OCI-LY3 (cell line): ENCODE measurements around the gene KIF23.
"Not testable (repeated sequence)": the region's sequence is repeated elsewhere in the genome, so short reads cannot be mapped to it uniquely, and the experiment has no call there.

Source experiments
- H2AFZ ChIP-seq: fragments of 200-600, 300-600 bp; shearing (Covaris generic); 2 replicates; pipeline ENCODE4 v1.6.0; 2014; ENCODE audit warnings: antibody characterized with exemption, low read depth, low read length
- H3K27ac ChIP-seq: fragments of 200-600, 300-600 bp; sonication (generic); 2 replicates; pipeline ENCODE4 v1.5.1; 2014; ENCODE audit warnings: mild to moderate bottlenecking, low read length, moderate library complexity, mixed read lengths
- H3K27me3 ChIP-seq: fragments of 200-600, 300-600 bp; sonication (generic); 2 replicates; pipeline ENCODE4 v1.6.1; 2014; ENCODE audit warnings: low read depth, low read length, mixed read lengths
- H3K36me3 ChIP-seq: fragments of 200-600, 300-600 bp; sonication (generic); replicated peaks from 2 replicates; pipeline ENCODE3; 2014; ENCODE audit warnings: low read depth, low read length, mixed read lengths
- H3K4me1 ChIP-seq: fragments of 300-600, 200-600 bp; sonication (generic); 2 replicates; pipeline ENCODE4 v1.6.1; 2014; ENCODE audit warnings: low read length, mixed read lengths
- H3K4me2 ChIP-seq: fragments of 200-600, 300-600 bp; sonication (generic); 2 replicates; pipeline ENCODE4 v1.6.1; 2014; ENCODE audit warnings: low read length, mixed read lengths
- H3K4me3 ChIP-seq: fragments of 300-600, 200-600 bp; sonication (generic); 2 replicates; pipeline ENCODE4 v1.5.1; 2014; ENCODE audit warnings: antibody characterized with exemption, mild to moderate bottlenecking, low read length, moderate library complexity
- H3K79me2 ChIP-seq: fragments of 300-600, 200-600 bp; shearing (Covaris generic); 2 replicates; pipeline ENCODE4 v1.6.1; 2014; ENCODE audit warnings: mild to moderate bottlenecking, low read length, mixed read lengths
- H3K9ac ChIP-seq: fragments of 300-600, 200-600 bp; shearing (Covaris generic); 2 replicates; pipeline ENCODE4 v1.6.0; 2014; ENCODE audit warnings: mild to moderate bottlenecking, low read length, moderate library complexity
- H3K9me3 ChIP-seq: fragments of 200-600, 300-600 bp; shearing (Covaris generic); 2 replicates; pipeline ENCODE4 v1.6.1; 2014; ENCODE audit warnings: low read length, mixed read lengths; ENCODE audit not compliant: insufficient read depth
- H4K20me1 ChIP-seq: fragments of 200-600, 300-600 bp; sonication (generic); 2 replicates; pipeline ENCODE4 v1.6.1; 2016; ENCODE audit warnings: low read length, mixed read lengths; ENCODE audit not compliant: insufficient read depth
- CTCF ChIP-seq: fragments of 200-600, 300-600 bp; sonication (generic); IDR thresholded peaks from 2 replicates; pipeline ENCODE4 v1.5.1; 2014; ENCODE audit warnings: antibody characterized with exemption, low read length, low read depth
- EZH2phosphoT487 ChIP-seq: fragments of 200-600 bp; shearing (Covaris generic); IDR thresholded peaks from 2 replicates; pipeline ENCODE4 v1.6.1; 2018; ENCODE audit warnings: antibody characterized with exemption, mixed run types, low read depth

The KIF23 gene

GRCh38 chr15:69375151-69375790 lies 38.9 kb upstream of the KIF23 start:
- Histone ChIP-seq H3K9me3 (no peaks in the 10 kb centered on the region), H3K9ac (no peak overlapping the region), H3K79me2 (no peaks in the 10 kb centered on the region), H3K27me3 (peaks cover 36% of the 10 kb centered on the region), H3K4me3 (no peak overlapping the region), H3K27ac (no peak overlapping the region), H3K36me3 (no peaks in the 10 kb centered on the region), H3K4me1 (no peaks in the 10 kb centered on the region), H4K20me1 (no peaks in the 10 kb centered on the region), H2AFZ (no peak overlapping the region), H3K4me2 (no peak overlapping the region)
- TF ChIP-seq CTCF = no peak
- no peak for TF ChIP-seq EZH2phosphoT487

- TF ChIP-seq EZH2phosphoT487 (no peak), CTCF (no peak)
- H3K9me3 ChIP-seq = no peaks in the 10 kb centered on the region
- no peak overlapping the region for H3K27ac ChIP-seq
- no peak overlapping the region for H2AFZ ChIP-seq
- no peaks in the 10 kb centered on the region for H4K20me1 ChIP-seq
- no peaks in the 10 kb centered on the region for H3K36me3 ChIP-seq
- H3K27me3 ChIP-seq = peaks cover 36% of the 10 kb centered on the region
- H3K4me2 ChIP-seq = no peak overlapping the region
- H3K4me1 ChIP-seq = no peaks in the 10 kb centered on the region
- H3K79me2 ChIP-seq = no peaks in the 10 kb centered on the region
- no peak overlapping the region for H3K4me3 ChIP-seq
- H3K9ac ChIP-seq = no peak overlapping the region
These were observed 36.8 kb upstream of the KIF23 start for GRCh38 chr15:69377216-69377970.

- Histone ChIP-seq H3K4me1 (no peaks in the 10 kb centered on the region), H3K9me3 (no peaks in the 10 kb centered on the region)
- TF ChIP-seq CTCF (no peak), EZH2phosphoT487 (no peak)
These were observed 33.9 kb upstream of the KIF23 start for GRCh38 chr15:69380100-69380725.

GRCh38 chr15:69380726-69381105 lies 33.4 kb upstream of the KIF23 start:
- H3K79me2 ChIP-seq = no peaks in the 10 kb centered on the region
- no peak overlapping the region for H3K27ac ChIP-seq
- H3K27me3 ChIP-seq = peaks cover 29% of the 10 kb centered on the region
- H3K9ac ChIP-seq = no peak overlapping the region
- H2AFZ ChIP-seq = no peak overlapping the region
- no peak overlapping the region for H3K4me3 ChIP-seq
- H3K4me1 ChIP-seq = no peaks in the 10 kb centered on the region
- H3K9me3 ChIP-seq = no peaks in the 10 kb centered on the region
- TF ChIP-seq CTCF (no peak), EZH2phosphoT487 (no peak)
- H3K36me3 ChIP-seq = no peaks in the 10 kb centered on the region
- no peak overlapping the region for H3K4me2 ChIP-seq
- no peaks in the 10 kb centered on the region for H4K20me1 ChIP-seq

More at GRCh38 chr15:69380100-69380725, 33.9 kb upstream of the KIF23 start:
- H2AFZ ChIP-seq = no peak overlapping the region
- H3K9ac ChIP-seq = no peak overlapping the region
- no peaks in the 10 kb centered on the region for H3K79me2 ChIP-seq
- H3K4me2 ChIP-seq = no peak overlapping the region
- no peaks in the 10 kb centered on the region for H4K20me1 ChIP-seq
- peaks cover 29% of the 10 kb centered on the region for H3K27me3 ChIP-seq
- no peak overlapping the region for H3K27ac ChIP-seq
- H3K4me3 ChIP-seq = no peak overlapping the region
- H3K36me3 ChIP-seq = no peaks in the 10 kb centered on the region

GRCh38 chr15:69382176-69382575 lies 32.0 kb upstream of the KIF23 start:
- H3K4me1 ChIP-seq, H3K79me2 ChIP-seq, H3K9me3 ChIP-seq, H2AFZ ChIP-seq, H3K4me2 ChIP-seq, H3K36me3 ChIP-seq, H3K27ac ChIP-seq, H3K4me3 ChIP-seq, H3K9ac ChIP-seq, H4K20me1 ChIP-seq: not testable (repeated sequence)
- peaks cover 20% of the 10 kb centered on the region for H3K27me3 ChIP-seq

- not testable (repeated sequence) for H3K27me3 ChIP-seq, H3K27ac ChIP-seq, H4K20me1 ChIP-seq, H3K9ac ChIP-seq, H3K36me3 ChIP-seq, H3K79me2 ChIP-seq, H3K4me3 ChIP-seq, H3K9me3 ChIP-seq, H3K4me2 ChIP-seq, H2AFZ ChIP-seq, H3K4me1 ChIP-seq
These were observed 30.1 kb upstream of the KIF23 start for GRCh38 chr15:69384066-69384465.
